Measurements from ENCODE around the gene BLOC1S6. TPM values are rescaled to one million over a fixed set of nuclear protein-coding genes. Genes with fewer than 3 reads are reported as not detected.

The BLOC1S6 gene
- total RNA-seq, 2 experiments from 2014 or later = 68.5 TPM

DNA sequence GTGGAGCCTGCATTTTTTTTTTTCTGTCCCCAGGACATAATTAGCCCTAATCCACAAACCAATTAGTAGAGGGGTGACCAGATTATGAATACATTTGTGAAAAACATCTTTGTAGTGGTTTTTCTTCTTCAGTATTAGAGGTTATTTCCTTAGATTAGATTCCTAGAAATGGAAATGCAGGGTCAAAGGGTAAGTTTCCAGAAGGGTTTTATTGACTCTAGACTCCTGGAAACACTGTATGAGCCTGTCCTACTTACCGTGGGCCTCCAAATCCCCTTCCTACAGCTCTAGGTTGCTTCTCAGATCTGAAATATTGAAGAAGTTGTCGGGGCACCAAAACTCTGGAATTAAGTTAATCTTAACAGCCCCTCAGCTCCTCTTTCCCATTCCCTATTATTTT, 70.1 kb downstream of the BLOC1S6 start:
- Histone ChIP-seq H3K27ac (ENCODE audit: low read depth in 1 of 2, low read length in 2 of 2) (no peak overlapping the region), H3K9me3 (ENCODE audit: control insufficient read depth in 1 of 2, insufficient read depth in 1 of 2, low read length in 2 of 2) (no peaks in the 10 kb centered on the region), H3K27me3 (ENCODE audit: control insufficient read depth in 1 of 2, insufficient read depth in 2 of 2, low read length in 2 of 2) (no peaks in the 10 kb centered on the region), H3K36me3 (ENCODE audit: insufficient read depth, low read length) (peaks cover 34% of the 10 kb centered on the region), H3K4me3 (ENCODE audit: low read length) (no peak overlapping the region), H3K4me1 (ENCODE audit: insufficient read depth, low read length) (peaks cover 15% of the 10 kb centered on the region)
- Mint-ChIP-seq H3K36me3 (ENCODE audit: low read depth) (peaks cover 49% of the 10 kb centered on the region), H3K9me3 (no peaks in the 10 kb centered on the region), H3K4me3 (no peak overlapping the region), H3K27me3 (no peaks in the 10 kb centered on the region), H3K27ac (peak overlapping the region; percentile 24), H3K4me1 (ENCODE audit: low read depth) (peaks cover 42% of the 10 kb centered on the region)
- TF ChIP-seq, protein P1, sequence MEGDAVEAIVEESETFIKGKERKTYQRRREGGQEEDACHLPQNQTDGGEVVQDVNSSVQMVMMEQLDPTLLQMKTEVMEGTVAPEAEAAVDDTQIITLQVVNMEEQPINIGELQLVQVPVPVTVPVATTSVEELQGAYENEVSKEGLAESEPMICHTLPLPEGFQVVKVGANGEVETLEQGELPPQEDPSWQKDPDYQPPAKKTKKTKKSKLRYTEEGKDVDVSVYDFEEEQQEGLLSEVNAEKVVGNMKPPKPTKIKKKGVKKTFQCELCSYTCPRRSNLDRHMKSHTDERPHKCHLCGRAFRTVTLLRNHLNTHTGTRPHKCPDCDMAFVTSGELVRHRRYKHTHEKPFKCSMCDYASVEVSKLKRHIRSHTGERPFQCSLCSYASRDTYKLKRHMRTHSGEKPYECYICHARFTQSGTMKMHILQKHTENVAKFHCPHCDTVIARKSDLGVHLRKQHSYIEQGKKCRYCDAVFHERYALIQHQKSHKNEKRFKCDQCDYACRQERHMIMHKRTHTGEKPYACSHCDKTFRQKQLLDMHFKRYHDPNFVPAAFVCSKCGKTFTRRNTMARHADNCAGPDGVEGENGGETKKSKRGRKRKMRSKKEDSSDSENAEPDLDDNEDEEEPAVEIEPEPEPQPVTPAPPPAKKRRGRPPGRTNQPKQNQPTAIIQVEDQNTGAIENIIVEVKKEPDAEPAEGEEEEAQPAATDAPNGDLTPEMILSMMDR (IDR thresholded peaks at IDR 0.05) = no peak
- ATAC-seq (ENCODE audit: poor library complexity) = no peak
- CTCF ChIA-PET = no interaction called here
- intact Hi-C loops (cut with DNase I, micrococcal nuclease) = no loop called here
- POLR2A ChIA-PET = no interaction called here
- DNase-seq = no peak

GRCh38 chr15:45657764-45658545, 70.8 kb downstream of the BLOC1S6 start:
- H3K4me1 Mint-ChIP-seq (ENCODE audit: low read depth) = peaks cover 39% of the 10 kb centered on the region
- DNase-seq (no peak), ATAC-seq (ENCODE audit: poor library complexity) (no peak)
- no peak overlapping the region for H3K4me3 Mint-ChIP-seq
- no peak overlapping the region for H3K4me3 ChIP-seq (ENCODE audit: low read length)
- no peaks in the 10 kb centered on the region for H3K9me3 Mint-ChIP-seq
- intact Hi-C loops (cut with DNase I, micrococcal nuclease) = no loop called here
- TF ChIP-seq, protein P1 (IDR thresholded peaks at IDR 0.05) = no peak
- no peaks in the 10 kb centered on the region for H3K27me3 ChIP-seq (ENCODE audit: control insufficient read depth in 1 of 2, insufficient read depth in 2 of 2, low read length in 2 of 2)
- H3K36me3 ChIP-seq (ENCODE audit: insufficient read depth, low read length) = peaks cover 41% of the 10 kb centered on the region
- H3K9me3 ChIP-seq (ENCODE audit: control insufficient read depth in 1 of 2, insufficient read depth in 1 of 2, low read length in 2 of 2) = no peaks in the 10 kb centered on the region
- H3K27ac ChIP-seq (ENCODE audit: low read depth in 1 of 2, low read length in 2 of 2) = no peak overlapping the region
- peaks cover 13% of the 10 kb centered on the region for H3K4me1 ChIP-seq (ENCODE audit: insufficient read depth, low read length)
- H3K27ac Mint-ChIP-seq = no peak overlapping the region
- POLR2A ChIA-PET = no interaction called here
- CTCF ChIA-PET = no interaction called here
- no peaks in the 10 kb centered on the region for H3K27me3 Mint-ChIP-seq
- H3K36me3 Mint-ChIP-seq (ENCODE audit: low read depth) = peaks cover 53% of the 10 kb centered on the region

Other genes starting within 250 kb of the BLOC1S6 start
- under 1 TPM; 0.55 to 0.70 TPM for gene GATM, start 208.8 kb upstream of the BLOC1S6 start, total RNA-seq
- 1 to 10 TPM; 2.1 to 2.3 TPM for gene SLC30A4, start 64.6 kb upstream of the BLOC1S6 start, total RNA-seq
- 10 to 100 TPM; 14.0 to 16.9 TPM for gene SQOR, start 47.6 kb downstream of the BLOC1S6 start, total RNA-seq